ENCODE results near the gene RGS16.

The RGS16 gene

GRCh38 chr1:182625719-182626504, 21.7 kb upstream of the RGS16 start (continued):
- TF ChIP-seq ZNF548 (tag by site-specific recombination; IDR thresholded peaks at IDR 0.05) (0 out of 2 replicates have a peak, but pooled peaks have one; percentile 13), ZNF202 (tag by site-specific recombination; IDR thresholded peaks at IDR 0.05; ENCODE audit: borderline replicate concordance) (no peak), ZNF335 (tag by site-specific recombination; conservative IDR thresholded peaks at IDR 0.05) (0 out of 2 replicates have a peak, but pooled peaks have one; percentile 13)

- TF ChIP-seq ZBTB11 (tag by site-specific recombination; conservative IDR thresholded peaks at IDR 0.05; ENCODE audit: low read depth) = no peak
- no peak for TF ChIP-seq ZNF529 (tag by site-specific recombination; IDR thresholded peaks at IDR 0.05; ENCODE audit: insufficient replicate concordance)
- 0 out of 2 replicates have a peak, but pooled peaks have one; percentile 19 for TF ChIP-seq ZBTB20 (tag by site-specific recombination; IDR thresholded peaks at IDR 0.05)
- no peak for TF ChIP-seq ZNF2 (tag by site-specific recombination; IDR thresholded peaks at IDR 0.05)
- CTCF ChIA-PET = interaction anchor here (0.6 kb wide), 1 partner anchor 166 kb away, joined by 4 read pairs; no protein-coding TSS in a partner anchor
- H3K36me3 ChIP-seq (ENCODE audit: control insufficient read depth in 2 of 2, insufficient read depth in 1 of 2, low read length in 2 of 2) = no peaks in the 10 kb centered on the region
- H3K4me1 ChIP-seq (ENCODE audit: control insufficient read depth, insufficient read depth, low read length) = peaks cover 4% of the 10 kb centered on the region; the same call in 1 of the 2 replicates
- H3K4me3 ChIP-seq (ENCODE audit: low read depth, low read length) = no peak overlapping the region
- no peaks in the 10 kb centered on the region for H3K9me3 ChIP-seq (ENCODE audit: control insufficient read depth, insufficient read depth, low read depth, low read length)
- POLR2A ChIA-PET = interaction anchor here (1.3 kb wide), 1 partner anchor 10 kb away, joined by 4 read pairs; no protein-coding TSS in a partner anchor
- H3K27ac ChIP-seq (ENCODE audit: extremely low read depth, low read depth, low read length) = no peak overlapping the region
These were observed 20.8 kb upstream of the RGS16 start for GRCh38 chr1:182625024-182625423.

GRCh38 chr1:182624577-182624976, 20.4 kb upstream of the RGS16 start:
- no peak overlapping the region for H3K27ac ChIP-seq (ENCODE audit: extremely low read depth, low read depth, low read length)
- CTCF ChIA-PET = interaction anchor here (0.6 to 1.2 kb wide), 2 partner anchors 24 to 165 kb away, joined by 4 to 5 read pairs; no protein-coding TSS in a partner anchor

GRCh38 chr1:182622901-182623528, 18.8 kb upstream of the RGS16 start:
- CTCF ChIA-PET = interaction anchor here (0.6 to 1.2 kb wide), 2 partner anchors 22 to 604 kb away, joined by 4 to 5 read pairs; no protein-coding TSS in a partner anchor
- Histone ChIP-seq H3K36me3 (ENCODE audit: control insufficient read depth in 2 of 2, insufficient read depth in 1 of 2, low read length in 2 of 2) (no peaks in the 10 kb centered on the region), H3K27ac (ENCODE audit: extremely low read depth, low read depth, low read length) (no peak overlapping the region), H3K9me3 (ENCODE audit: control insufficient read depth, insufficient read depth, low read depth, low read length) (no peaks in the 10 kb centered on the region), H3K4me3 (ENCODE audit: low read depth, low read length) (no peak overlapping the region), H3K4me1 (ENCODE audit: control insufficient read depth, insufficient read depth, low read length) (peaks cover 8% of the 10 kb centered on the region)
- TF ChIP-seq ZSCAN5A (tag by site-specific recombination; IDR thresholded peaks at IDR 0.05) (no peak), ZNF2 (tag by site-specific recombination; IDR thresholded peaks at IDR 0.05) (no peak), ZSCAN16 (tag by site-specific recombination; IDR thresholded peaks at IDR 0.05) (no peak), EGR2 (tag by site-specific recombination; IDR thresholded peaks at IDR 0.05; ENCODE audit: low read depth) (no peak), ZSCAN18 (tag by site-specific recombination; IDR thresholded peaks at IDR 0.05) (no peak), ZNF792 (tag by site-specific recombination; IDR thresholded peaks at IDR 0.05) (no peak), GLIS1 (tag by site-specific recombination; IDR thresholded peaks at IDR 0.05) (no peak), PRDM1 (tag by site-specific recombination; IDR thresholded peaks at IDR 0.05) (no peak), SCRT1 (tag by site-specific recombination; IDR thresholded peaks at IDR 0.05; ENCODE audit: borderline replicate concordance) (no peak)
- POLR2A ChIA-PET = no interaction called here

More at GRCh38 chr1:182624577-182624976, 20.4 kb upstream of the RGS16 start:
- TF ChIP-seq ZNF660 (tag by site-specific recombination; IDR thresholded peaks at IDR 0.05) (no peak), ZSCAN23 (tag by site-specific recombination; IDR thresholded peaks at IDR 0.05) (no peak), ZBTB20 (tag by site-specific recombination; IDR thresholded peaks at IDR 0.05) (0 out of 2 replicates have a peak, but pooled peaks have one; percentile 37), ZNF561 (tag by site-specific recombination; IDR thresholded peaks at IDR 0.05; ENCODE audit: borderline replicate concordance) (no peak), HOXA7 (CRISPR knock-in tag; IDR thresholded peaks at IDR 0.05; ENCODE audit: borderline replicate concordance) (no peak)
- Histone ChIP-seq H3K9me3 (ENCODE audit: control insufficient read depth, insufficient read depth, low read depth, low read length) (no peaks in the 10 kb centered on the region), H3K4me3 (ENCODE audit: low read depth, low read length) (no peak overlapping the region), H3K36me3 (ENCODE audit: control insufficient read depth in 2 of 2, insufficient read depth in 1 of 2, low read length in 2 of 2) (no peaks in the 10 kb centered on the region), H3K4me1 (ENCODE audit: control insufficient read depth, insufficient read depth, low read length) (peaks cover 4% of the 10 kb centered on the region; the same call in 1 of the 2 replicates)
- POLR2A ChIA-PET = interaction anchor here (1.3 kb wide), 1 partner anchor 10 kb away, joined by 4 read pairs; no protein-coding TSS in a partner anchor

All from HEK293 (cell line).